HepG2 (cell line): ENCODE results near the gene GRM2.

ENCODE experiments used
- FOSL2 ChIP-seq: sonication (generic); formaldehyde crosslinking; IDR thresholded peaks from 2 replicates; pipeline ENCODE4 v1.4.0; 2020; ENCODE audit warnings: missing genetic modification reagents
- GABPA ChIP-seq, 2 experiments: IDR thresholded peaks; 2 replicates each; pipeline ENCODE4 v1.6.1; 2011 to 2016; ENCODE audit warnings: low read depth in 2 of 2, low read length in 1 of 2, missing biosample characterization in 1 of 2, missing genetic modification characterization in 1 of 2
- HDAC2 ChIP-seq: sonication (generic); formaldehyde crosslinking; IDR thresholded peaks from 2 replicates; pipeline ENCODE4 v1.4.0; 2020; ENCODE audit warnings: missing genetic modification reagents
- NPAS2 ChIP-seq: sonication (generic); formaldehyde crosslinking; IDR thresholded peaks from 2 replicates; pipeline ENCODE4 v1.8.0; 2022; ENCODE audit warnings: mild to moderate bottlenecking, missing genetic modification reagents, borderline replicate concordance
- POLR2AphosphoS5 ChIP-seq: IDR thresholded peaks from 2 replicates; pipeline ENCODE4 v1.6.1; 2012; ENCODE audit warnings: low read depth, low read length
- TOE1 ChIP-seq: sonication (generic); formaldehyde crosslinking; IDR thresholded peaks from 2 replicates; pipeline ENCODE4 v1.4.0; 2020; ENCODE audit warnings: mild to moderate bottlenecking, missing genetic modification reagents
- ZNF577 ChIP-seq: sonication (generic); formaldehyde crosslinking; IDR thresholded peaks from 2 replicates; pipeline ENCODE4 v1.4.0; 2020; ENCODE audit warnings: mild to moderate bottlenecking, low read depth, missing genetic modification reagents, borderline replicate concordance
- TF ChIP-seq, protein P1 (sequence below): sonication (generic); formaldehyde crosslinking; IDR thresholded peaks from 2 replicates; pipeline ENCODE4 v1.5.0; 2020; ENCODE audit warnings: mild to moderate bottlenecking, missing genetic modification reagents, moderate library complexity

DNA sequence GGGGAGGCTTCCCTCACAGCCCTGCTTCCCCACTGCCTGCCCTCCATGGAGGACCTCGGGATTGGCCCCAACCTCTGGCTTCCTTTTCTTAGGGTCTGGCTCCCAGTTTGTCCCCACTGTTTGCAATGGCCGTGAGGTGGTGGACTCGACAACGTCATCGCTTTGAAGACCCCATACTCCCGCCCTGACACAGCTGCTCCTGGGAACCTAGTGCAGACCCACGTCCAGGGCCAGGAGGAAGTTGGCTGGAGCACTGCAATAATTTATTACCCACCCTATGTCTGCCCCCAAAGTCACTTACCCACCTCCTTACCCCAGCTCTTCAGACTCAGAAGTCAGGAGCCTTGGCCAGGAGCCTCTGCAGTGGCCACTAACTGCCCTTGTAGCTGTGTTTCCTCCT is 11.1 kb downstream of the GRM2 start:
- no peak for TF ChIP-seq TOE1 (CRISPR knock-in tag)
- no peak for TF ChIP-seq ZNF577 (CRISPR knock-in tag)
- no peak for TF ChIP-seq NPAS2 (CRISPR knock-in tag)
- no peak for TF ChIP-seq FOSL2 (CRISPR knock-in tag)
- no peak for TF ChIP-seq GABPA (IDR thresholded peaks at IDR 0.05; ENCODE audit: low read depth, low read length)
- no peak for TF ChIP-seq GABPA (CRISPR knock-in tag; IDR thresholded peaks at IDR 0.05; ENCODE audit: low read depth)
- no peak for TF ChIP-seq HDAC2 (CRISPR knock-in tag)
- TF ChIP-seq, protein P1, sequence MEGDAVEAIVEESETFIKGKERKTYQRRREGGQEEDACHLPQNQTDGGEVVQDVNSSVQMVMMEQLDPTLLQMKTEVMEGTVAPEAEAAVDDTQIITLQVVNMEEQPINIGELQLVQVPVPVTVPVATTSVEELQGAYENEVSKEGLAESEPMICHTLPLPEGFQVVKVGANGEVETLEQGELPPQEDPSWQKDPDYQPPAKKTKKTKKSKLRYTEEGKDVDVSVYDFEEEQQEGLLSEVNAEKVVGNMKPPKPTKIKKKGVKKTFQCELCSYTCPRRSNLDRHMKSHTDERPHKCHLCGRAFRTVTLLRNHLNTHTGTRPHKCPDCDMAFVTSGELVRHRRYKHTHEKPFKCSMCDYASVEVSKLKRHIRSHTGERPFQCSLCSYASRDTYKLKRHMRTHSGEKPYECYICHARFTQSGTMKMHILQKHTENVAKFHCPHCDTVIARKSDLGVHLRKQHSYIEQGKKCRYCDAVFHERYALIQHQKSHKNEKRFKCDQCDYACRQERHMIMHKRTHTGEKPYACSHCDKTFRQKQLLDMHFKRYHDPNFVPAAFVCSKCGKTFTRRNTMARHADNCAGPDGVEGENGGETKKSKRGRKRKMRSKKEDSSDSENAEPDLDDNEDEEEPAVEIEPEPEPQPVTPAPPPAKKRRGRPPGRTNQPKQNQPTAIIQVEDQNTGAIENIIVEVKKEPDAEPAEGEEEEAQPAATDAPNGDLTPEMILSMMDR: no peak
- no peak for TF ChIP-seq POLR2AphosphoS5
